NOMO-1 treated with dmso at 0.1 percent for 144 hours (cell line): Measurements from ENCODE around the gene PARG.
"Not testable (repeated sequence)": the region's sequence is repeated elsewhere in the genome, so short reads cannot be mapped to it uniquely, and the experiment has no call there.

Experiments used
- DNase-seq: peaks from one replicate; lab custom pipeline; 2025; ENCODE audit not compliant: unreplicated experiment; lab: John Stamatoyannopoulos, UW

Gene PARG

DNA sequence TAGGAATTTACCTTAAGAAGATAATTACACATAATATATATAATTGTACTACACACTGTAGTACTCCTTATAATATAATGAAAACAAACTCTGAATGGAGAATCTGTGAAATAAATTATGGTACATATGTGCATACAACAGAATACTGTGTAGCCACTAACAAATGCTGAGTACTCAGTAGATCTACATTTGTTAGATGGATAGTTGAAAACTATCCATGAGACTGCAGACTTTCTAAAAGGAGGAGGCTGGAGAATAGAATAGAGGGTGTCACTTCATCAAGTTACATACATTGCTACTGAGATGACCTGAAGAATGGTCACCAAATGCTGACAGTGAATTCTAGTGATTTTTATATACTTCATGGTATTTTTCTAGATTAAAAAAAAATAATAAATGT, 111.0 kb downstream of the PARG start:
- no peak for DNase-seq

DNA sequence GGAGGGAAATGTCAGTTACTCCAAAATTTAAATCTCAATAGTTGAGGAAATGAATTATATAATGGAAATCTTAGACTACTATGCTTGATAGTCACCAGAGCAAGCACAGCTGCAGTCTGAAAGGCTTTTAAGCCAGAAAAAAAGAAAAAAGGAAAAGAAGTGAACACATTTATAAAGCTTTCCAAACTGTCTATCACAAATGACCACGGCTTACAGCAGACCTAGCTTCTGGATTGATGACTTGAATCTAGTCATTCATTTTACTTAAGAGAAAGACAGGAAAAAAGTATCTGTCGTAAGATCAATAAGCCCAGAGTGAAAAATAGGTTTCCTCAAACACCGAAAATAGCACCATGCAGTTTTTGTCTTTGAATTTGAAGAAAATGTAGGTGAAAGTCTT, 111.8 kb downstream of the PARG start:
- no peak for DNase-seq

DNA sequence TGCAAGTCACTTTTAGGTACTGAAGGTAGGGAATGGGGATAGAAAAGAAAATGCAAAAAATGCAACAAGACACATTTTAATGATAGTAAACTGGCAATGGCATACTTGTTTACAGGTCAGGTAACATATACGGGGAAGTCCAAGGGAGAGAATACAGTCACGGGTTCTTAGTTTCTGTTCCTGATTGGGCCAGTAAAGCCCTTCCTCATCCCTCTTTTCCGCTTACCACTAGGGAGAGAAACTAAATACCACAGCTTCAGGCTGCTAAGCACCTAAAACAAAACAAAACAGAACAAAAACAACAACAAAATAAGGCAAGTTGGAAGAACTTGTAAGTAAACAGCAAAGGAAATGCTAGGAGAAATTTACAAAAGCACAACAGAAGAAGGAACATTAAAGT, 114.5 kb downstream of the PARG start:
- DNase-seq = no peak

DNA sequence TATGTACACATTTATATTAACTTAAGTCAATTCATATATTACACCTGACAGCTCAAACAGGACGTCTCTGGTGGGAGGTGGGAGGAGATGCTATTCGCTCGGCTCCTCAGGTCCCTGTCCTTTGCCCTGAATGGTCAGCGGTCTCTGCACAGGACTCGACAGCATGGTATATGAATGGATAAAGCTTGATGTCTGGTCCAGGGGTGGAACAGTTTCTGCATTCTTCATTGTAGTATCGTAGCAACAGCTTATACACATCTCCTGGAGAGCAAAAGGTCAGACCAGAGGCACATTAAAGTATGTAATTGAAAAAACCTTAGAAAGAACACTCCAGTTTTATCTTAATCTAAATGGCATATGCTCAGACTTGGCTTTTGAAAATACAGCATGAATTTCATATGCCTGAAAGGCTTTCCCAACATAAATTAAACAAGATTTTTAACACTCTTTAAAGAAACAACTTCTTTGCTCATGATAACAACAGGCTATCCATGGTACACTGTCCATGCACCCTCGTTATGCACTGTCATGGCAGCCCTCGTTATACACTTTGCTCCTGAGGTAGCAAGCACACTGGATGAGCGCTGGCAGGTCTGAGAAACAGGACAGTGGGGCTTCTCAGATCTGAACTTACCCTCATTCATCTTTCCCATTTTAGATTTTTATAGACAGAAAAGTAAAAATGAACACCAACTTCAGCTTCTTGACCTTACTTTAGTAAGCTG, 122.4 kb downstream of the PARG start:
- DNase-seq = no peak

DNA sequence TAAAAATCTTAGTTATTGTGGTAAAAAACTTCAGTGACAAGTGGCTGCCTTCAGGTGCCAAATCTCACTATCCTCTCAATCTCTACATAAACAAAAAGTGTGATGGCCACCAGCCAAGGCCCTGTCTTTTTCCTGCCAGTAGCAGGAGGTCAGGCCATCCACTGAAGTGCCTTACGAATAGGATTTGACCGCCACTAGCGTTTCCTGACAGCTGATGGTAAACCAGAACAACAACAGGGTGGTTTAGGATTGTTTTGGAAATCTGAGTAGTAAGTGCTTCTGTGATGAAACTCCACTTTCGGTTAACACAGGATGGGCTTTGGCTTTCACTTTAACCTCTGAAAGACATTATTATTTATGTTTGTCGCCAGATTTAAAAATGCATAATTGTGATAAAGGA, 124.0 kb downstream of the PARG start:
- no peak for DNase-seq

DNA sequence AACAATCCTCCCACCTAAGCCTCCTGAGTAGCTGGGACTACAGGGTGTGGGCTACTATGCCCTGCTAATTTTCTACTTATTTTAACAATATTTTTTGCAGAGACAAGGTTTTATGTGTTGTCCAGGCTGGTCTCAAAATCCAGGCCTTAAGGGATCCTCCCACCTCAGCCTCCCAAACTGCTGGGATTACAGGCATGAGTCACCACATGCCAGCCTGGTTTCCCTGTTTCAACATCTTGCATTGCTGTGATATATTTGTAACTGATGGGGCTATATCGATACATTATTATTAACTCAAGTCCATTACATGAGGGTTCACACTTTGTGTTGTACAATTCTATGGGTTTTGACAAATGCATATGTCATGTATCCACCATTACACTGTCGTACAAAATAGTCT, 137.8 kb downstream of the PARG start:
- no peak for DNase-seq

DNA sequence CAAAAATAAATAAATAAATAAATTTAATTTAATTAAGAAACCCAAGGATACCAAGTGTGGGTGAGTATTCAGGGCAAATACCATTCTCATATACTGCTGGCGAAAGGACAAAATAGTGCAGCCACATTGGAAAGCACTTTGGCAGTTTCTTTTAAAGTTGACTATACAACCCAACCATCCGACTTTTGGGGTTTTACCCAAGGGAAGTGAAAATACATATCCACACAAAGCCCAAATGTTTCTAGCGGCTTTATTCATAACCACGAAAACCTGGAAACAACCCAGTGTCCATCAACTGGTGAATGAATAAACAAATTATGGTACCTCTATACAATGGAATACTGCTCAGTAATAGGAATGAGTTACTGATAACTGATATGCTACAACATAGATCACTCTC, 143.6 kb downstream of the PARG start:
- DNase-seq = no peak

DNA sequence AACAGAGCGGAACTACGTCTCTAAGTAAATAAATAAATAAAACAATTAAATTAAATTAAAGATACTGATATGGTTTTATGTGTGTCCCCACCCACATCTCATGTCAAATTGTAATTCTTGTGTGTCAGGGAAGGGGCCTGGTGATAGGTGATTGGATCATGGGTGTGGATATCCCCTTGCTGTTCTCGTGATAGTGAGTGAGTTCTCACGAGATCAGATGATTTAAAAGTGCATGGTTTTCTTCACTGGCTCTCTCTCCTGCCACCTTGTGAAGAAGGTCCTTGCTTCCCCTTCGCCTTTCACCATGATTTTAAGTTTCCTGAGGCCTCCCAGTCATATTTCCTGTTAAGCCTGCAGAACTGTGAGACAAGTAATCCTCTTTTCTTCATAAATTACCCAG, 150.7 kb downstream of the PARG start:
- DNase-seq = no peak

DNA sequence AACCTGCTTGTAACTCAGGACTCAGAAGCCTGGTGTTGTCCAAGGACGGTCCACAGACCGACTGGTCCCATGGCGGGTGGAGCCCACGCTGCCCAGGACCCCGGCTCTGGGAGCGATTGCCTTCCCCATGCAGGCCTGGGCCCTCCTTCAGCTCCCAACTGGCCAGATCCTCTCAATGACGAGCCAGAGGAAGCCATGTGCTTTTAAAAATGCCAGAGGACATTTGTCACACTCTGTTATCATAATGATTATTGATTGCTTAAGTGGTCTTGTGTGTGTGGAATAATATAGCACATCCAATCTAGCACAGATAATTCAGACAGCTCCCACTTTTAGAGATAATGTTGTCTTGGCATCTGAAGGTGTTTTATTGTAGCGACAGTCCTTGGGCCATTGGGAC, 157.1 kb downstream of the PARG start:
- DNase-seq = no peak

DNA sequence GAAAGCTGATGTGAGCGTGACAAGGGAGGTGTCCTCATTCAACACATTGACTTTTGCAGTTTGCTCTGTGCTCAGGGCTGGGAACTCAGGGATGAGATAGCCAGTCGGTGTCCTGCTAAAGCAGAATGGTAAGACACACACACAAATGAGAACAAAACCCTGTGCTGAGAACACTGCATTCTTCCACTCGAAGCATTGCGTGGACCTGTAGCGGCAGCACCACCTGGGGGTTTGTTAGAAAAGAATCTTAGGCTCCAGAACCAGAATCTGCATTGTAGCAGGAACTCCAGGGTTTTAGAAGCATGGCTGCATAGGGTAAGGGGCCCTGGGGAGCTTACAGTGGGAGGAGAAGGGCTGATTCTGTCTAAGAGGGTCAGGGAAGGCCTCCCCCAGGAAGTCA, 158.2 kb downstream of the PARG start:
- DNase-seq = no peak

DNA sequence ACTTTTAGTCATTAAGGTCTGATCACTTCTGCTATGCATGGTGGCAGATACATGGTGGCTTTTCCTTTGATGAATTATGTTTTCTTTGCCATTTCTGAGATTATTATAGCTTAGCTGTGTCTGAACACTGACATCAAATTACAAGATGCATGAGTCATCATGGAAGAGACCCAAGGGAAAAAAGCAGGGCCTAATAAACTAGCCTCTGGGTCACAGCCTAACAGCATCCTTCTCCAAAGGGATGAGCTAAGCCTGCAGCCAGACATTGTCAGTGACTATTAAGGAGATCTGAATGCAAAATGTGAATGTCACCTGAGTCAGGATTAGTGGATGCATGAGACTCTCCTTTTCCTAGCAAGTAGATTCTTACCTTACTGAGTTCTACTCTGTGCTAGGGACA, 160.6 kb downstream of the PARG start:
- DNase-seq = no peak

DNA sequence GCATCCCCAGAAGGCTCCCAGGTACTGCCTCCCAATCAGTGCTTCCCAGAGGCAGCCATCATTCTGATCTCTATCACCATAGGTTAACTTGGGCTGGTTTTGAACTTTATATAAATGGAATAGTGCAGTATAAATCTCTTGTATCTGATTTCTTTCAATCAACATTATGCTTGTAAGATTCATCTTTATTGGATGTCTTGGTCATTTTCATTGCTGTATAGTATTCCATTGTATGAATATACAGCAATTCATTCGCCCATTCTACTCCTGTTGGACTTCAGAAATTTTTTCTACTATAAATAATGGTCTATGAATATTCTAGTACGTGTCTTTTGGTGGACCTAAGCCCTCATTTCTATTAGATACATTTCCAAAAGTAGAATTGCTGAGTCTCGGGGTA, 163.6 kb downstream of the PARG start:
- no peak for DNase-seq

DNA sequence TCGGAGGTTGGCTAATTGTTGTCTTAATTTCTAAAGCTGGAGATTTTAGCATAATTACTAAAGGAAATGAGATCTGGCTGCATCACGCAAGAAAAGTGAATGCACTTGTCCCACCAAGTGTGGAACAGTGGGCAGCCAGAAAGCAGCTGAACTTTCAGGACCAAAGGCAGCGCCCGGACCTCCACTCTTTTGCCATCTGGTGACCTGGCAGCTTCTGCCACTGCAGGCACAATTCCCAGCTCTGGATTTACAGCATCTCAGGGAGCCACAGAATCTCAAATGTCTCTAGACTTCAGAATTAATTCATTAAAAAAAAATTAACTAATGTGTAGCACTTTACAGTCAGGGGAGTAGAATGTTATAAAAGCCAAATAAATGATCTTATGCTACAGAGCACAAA, 165.0 kb downstream of the PARG start:
- no peak for DNase-seq

DNA sequence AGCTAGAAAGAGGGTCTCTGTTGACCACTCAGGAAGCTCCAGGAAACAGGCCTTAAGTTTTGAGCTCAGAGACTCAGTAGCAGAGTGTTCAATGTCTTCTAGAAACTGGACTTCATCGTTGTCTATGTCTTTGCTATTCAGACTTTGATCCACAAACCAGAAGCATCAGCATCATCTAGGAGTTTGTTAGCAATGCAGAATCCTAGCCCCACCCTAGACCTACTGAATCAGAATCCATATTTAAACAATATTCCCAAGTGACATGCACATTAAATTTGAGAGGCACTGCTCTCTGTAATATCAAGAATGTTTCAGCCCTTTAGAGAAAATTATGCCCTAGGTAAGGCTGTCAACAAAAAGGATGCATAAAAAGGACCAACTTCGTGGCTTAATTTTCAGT, 166.8 kb downstream of the PARG start:
- no peak for DNase-seq

DNA sequence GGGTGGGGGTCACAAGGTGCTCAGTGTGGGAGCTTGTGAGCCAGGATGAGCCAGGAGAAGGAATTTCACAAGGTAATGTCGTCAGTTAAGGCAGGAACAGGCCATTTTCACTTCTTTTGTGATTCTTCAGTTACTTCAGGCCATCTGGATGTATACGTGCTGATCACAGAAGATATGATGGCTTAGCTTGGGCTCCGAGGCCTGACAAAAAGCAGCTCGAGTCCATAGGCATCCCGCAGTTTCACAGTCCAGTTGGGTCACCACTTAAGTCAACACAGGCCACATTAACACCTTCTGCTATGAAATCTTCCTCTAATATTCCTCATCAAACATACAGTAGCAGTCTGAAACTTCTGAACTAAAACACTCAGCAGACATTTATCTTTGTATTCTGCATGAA, 168.9 kb downstream of the PARG start:
- not testable (repeated sequence) for DNase-seq

DNA sequence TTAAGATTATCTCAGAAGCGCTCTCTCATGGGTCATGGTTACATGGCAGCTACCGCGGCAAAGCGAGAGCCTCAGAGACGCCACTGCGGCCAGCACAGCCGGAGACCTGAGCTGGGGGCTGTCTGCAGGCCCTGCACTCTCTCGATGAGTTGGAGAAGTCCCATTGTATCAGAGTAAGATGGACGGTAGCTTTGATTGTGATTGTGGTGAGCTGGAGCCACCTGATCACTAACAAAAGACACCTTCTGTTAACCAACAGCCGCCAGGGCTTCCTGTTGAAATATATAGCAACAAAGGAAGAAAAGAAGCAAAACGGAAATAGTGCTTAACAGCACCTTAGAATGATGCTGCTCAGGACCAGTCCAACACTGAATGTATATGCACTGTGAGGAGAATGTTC, 170.8 kb downstream of the PARG start:
- not testable (repeated sequence) for DNase-seq

DNA sequence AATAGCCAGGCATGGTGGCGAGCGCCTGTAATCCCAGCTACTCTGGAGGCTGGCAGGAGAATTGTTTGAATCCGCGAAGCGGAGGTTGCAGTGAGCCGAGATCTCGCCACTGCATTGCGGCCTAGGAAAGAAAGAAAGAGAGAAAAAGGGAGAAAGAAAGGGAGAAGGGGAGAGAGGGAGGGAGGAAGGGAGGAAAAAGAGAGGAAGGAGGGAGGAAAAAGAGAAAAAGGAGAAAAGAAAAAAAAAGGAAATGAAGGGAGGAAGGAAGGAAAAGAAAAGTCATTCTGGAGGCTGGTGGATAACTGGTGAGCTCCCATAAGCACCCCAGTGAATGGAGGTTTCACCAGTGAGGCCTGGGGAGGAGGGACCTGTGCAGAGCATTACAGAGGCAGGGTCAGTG, 172.1 kb downstream of the PARG start:
- DNase-seq = no peak

DNA sequence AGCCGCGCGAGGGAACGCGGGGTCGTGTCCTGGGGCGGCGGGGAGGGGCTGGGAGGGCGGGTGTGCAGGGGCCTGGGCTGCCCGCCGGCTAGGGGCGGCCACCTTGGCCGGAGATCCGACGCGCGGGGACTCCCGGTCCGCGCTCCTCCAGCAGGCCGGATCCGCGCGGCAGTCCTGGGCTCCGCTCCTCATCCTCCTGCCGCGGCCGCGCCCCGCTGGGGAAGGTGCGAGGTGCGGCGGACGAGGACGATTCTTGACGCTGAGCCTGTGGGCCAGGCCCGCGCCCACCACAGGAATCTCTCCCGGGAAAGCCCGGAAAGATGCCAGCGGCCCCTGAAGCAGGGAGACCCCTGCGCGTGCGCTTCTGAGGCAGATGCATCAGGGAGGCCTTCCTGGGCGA, 173.1 kb downstream of the PARG start:
- DNase-seq = no peak

DNA sequence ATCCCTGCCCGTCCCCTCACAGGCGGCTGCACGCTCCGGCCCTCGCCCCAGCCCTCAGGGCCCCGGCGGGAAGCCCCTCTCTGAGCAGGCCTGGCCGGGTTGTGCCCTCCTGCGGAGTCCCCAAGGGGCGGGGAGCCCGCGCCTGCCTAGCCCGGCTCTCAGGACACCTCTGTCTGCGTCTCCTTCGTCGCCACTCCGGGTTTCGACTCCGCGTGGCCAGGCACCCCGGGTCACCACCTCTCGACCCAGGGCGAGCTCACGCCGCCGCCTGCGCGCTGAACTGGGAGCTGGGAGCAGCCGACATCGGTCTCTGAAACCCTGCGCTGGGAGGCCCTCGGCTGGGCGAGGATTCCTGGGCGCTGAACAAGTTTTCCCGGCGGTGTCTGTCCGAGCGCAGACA, 173.5 kb downstream of the PARG start:
- DNase-seq = no peak
